ENCODE measurements around the gene LGI4.

DNA sequence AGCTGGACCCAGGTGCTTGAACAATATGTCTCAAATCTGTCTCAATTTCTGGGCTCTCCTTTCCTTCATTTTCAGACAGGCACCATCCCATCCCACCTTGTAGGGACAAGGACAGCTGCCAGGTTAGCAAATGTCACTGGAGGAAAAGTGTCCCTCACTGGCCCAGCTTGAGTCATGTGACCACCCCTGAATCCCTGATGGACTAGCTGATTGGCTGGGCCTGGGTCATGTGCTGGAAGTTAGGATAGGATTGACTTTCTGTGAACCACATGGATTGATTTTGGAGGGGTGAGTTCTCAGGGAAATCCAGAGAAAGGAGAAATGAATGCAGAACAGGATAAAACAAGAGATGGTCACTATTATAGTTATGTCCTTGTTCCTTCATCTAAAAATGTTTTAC is 47.5 kb downstream of the LGI4 start:
- TF ChIP-seq, protein P1, sequence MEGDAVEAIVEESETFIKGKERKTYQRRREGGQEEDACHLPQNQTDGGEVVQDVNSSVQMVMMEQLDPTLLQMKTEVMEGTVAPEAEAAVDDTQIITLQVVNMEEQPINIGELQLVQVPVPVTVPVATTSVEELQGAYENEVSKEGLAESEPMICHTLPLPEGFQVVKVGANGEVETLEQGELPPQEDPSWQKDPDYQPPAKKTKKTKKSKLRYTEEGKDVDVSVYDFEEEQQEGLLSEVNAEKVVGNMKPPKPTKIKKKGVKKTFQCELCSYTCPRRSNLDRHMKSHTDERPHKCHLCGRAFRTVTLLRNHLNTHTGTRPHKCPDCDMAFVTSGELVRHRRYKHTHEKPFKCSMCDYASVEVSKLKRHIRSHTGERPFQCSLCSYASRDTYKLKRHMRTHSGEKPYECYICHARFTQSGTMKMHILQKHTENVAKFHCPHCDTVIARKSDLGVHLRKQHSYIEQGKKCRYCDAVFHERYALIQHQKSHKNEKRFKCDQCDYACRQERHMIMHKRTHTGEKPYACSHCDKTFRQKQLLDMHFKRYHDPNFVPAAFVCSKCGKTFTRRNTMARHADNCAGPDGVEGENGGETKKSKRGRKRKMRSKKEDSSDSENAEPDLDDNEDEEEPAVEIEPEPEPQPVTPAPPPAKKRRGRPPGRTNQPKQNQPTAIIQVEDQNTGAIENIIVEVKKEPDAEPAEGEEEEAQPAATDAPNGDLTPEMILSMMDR (IDR thresholded peaks at IDR 0.05) = no peak
- TF ChIP-seq POLR2A (IDR thresholded peaks at IDR 0.05) = no peak
